Measurements from ENCODE around the gene TCHHL1.

The TCHHL1 gene

GRCh38 chr1:152038871-152039270, 50.0 kb downstream of the TCHHL1 start:
- no peak for DNase-seq (ENCODE audit: low read depth, low spot score)

GRCh38 chr1:152036267-152037216, 52.3 kb downstream of the TCHHL1 start, which contains the start of gene S100A11:
Gene S100A11 (minus strand): TSS chr1:152037004. CDS start chr1:152036915, 89 bp downstream.
- DNase-seq (ENCODE audit: low read depth, low spot score) = no peak

- no peak for DNase-seq (ENCODE audit: low read depth, low spot score)
Observed at GRCh38 chr1:152035539-152036266, 53.2 kb downstream of the TCHHL1 start.

- DNase-seq (ENCODE audit: low read depth, low spot score) = no peak
Observed at GRCh38 chr1:152034654-152035538, 54.0 kb downstream of the TCHHL1 start.

- no peak for DNase-seq (ENCODE audit: low read depth, low spot score)
Observed at GRCh38 chr1:152034324-152034653, 54.6 kb downstream of the TCHHL1 start.
